MM.1S (cell line): ENCODE measurements around the gene SPINK1.

Experiments used
- EZH2 ChIP-seq: fragments of 300-600 bp; sonication (generic); optimal IDR thresholded peaks from 2 replicates; pipeline ENCODE3; 2017; ENCODE audit warnings: low read depth, mild to moderate bottlenecking, antibody characterized with exemption, low read length, mixed read lengths
- EZH2phosphoT487 ChIP-seq: fragments of 300-600 bp; sonication (generic); IDR thresholded peaks from 2 replicates; pipeline ENCODE4 v1.6.1; 2018; ENCODE audit warnings: antibody characterized with exemption, low read length
- TF ChIP-seq, protein P1 (sequence below): fragments of 300-600 bp; sonication (generic); IDR thresholded peaks from 2 replicates; pipeline ENCODE4 v1.5.1; 2016; ENCODE audit warnings: antibody characterized with exemption, low read length, mixed read lengths

DNA sequence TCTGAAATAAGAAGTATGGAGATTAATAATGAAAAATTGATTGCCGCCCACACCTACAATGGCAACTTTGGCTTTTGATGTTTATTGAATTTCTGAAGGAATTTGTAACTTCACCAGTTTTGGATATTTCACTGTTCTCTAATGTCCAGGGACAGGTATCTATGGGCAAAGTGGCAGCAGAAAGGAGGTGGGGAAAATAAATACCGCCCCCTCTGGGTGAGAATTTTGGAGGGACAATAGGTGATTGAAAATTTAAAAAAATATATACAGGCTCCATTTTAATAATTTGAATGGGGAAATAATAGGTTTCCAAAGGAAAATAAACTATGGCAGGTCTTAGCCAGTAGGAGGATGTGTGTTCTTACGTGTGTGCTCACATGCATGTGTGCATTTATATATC is 48.3 kb upstream of the SPINK1 start:
- TF ChIP-seq, protein P1, sequence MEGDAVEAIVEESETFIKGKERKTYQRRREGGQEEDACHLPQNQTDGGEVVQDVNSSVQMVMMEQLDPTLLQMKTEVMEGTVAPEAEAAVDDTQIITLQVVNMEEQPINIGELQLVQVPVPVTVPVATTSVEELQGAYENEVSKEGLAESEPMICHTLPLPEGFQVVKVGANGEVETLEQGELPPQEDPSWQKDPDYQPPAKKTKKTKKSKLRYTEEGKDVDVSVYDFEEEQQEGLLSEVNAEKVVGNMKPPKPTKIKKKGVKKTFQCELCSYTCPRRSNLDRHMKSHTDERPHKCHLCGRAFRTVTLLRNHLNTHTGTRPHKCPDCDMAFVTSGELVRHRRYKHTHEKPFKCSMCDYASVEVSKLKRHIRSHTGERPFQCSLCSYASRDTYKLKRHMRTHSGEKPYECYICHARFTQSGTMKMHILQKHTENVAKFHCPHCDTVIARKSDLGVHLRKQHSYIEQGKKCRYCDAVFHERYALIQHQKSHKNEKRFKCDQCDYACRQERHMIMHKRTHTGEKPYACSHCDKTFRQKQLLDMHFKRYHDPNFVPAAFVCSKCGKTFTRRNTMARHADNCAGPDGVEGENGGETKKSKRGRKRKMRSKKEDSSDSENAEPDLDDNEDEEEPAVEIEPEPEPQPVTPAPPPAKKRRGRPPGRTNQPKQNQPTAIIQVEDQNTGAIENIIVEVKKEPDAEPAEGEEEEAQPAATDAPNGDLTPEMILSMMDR = no peak
- no peak for TF ChIP-seq EZH2
- no peak for TF ChIP-seq EZH2phosphoT487
